Activated CD4-positive, alpha-beta T cell treated with anti-CD3 and anti-CD28 coated beads, Interleukin-2, Interleukin-4, amounts not matched to agents 100 ng/mL and 50 ng/mL, durations not matched to agents 16 hours and 8 hours (primary cell): Measurements from ENCODE around the gene CSTF2T.

Source experiments
- DNase-seq: peaks from one replicate; pipeline ENCODE4 v3.0.0-alpha.2; 2020; ENCODE audit warnings: low spot score

Gene CSTF2T

GRCh38 chr10:51699475-51700227, at the start of gene CSTF2T:
Gene CSTF2T (minus strand): TSS chr10:51699595. CDS start chr10:51699549, 46 bp downstream.
- DNase-seq = peak; percentile 94

- DNase-seq = no peak
Measured at GRCh38 chr10:51748959-51749358, 49.6 kb upstream of the CSTF2T start.

DNA sequence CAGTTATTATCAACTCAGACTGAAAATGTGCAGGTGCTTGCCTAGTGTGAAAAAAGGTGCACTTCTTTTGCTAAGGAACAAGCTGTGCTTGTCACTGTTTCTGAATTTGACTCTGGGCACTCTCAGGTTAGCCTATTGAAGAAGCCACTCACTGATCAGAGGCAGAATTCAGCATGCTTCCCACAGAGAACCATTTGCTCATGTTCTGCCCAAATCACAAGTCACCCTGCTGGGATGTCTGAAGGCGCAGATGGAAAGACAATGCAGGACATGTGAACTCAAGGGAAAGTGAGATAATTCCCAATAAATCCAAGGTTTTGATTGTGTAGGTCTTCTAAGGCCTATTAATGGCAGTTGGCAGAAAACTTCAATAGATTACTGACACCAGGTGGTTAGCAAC, 47.8 kb upstream of the CSTF2T start:
- no peak for DNase-seq

GRCh38 chr10:51745397-51745796, 46.0 kb upstream of the CSTF2T start:
- DNase-seq = no peak

GRCh38 chr10:51744235-51745000, 45.0 kb upstream of the CSTF2T start:
- no peak for DNase-seq

- DNase-seq = no peak
Measured at GRCh38 chr10:51743146-51743545, 43.8 kb upstream of the CSTF2T start.

- DNase-seq = no peak
Measured at GRCh38 chr10:51733057-51733456, 33.7 kb upstream of the CSTF2T start.

GRCh38 chr10:51729822-51730555, 30.6 kb upstream of the CSTF2T start:
- no peak for DNase-seq

GRCh38 chr10:51724038-51724437, 24.6 kb upstream of the CSTF2T start:
- DNase-seq = no peak

DNA sequence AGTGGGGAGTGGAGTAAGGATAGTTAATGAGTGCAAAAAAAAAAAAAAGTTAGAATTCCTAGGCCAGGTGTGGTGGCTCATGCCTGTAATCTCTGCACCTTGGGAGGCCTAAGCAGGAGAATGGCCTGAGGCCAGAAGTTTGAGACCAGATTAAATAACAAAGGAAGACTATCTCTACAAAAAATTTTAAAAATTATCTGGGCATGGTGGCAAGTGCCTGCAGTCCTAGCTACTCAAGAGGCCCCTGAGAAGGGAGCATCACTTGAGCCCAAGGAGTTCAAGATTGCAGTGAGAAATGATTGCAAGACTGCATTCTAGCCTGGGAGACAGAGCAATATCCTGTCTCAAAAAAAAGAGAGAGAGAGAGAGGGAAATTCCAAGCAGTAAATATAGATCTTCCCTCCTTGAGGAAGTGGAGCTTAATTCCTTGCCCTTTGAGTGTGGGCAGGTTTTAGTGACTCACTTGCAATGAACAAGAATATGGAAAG, 19.5 kb upstream of the CSTF2T start:
- no peak for DNase-seq

GRCh38 chr10:51716981-51717380, 17.6 kb upstream of the CSTF2T start:
- DNase-seq = no peak

DNA sequence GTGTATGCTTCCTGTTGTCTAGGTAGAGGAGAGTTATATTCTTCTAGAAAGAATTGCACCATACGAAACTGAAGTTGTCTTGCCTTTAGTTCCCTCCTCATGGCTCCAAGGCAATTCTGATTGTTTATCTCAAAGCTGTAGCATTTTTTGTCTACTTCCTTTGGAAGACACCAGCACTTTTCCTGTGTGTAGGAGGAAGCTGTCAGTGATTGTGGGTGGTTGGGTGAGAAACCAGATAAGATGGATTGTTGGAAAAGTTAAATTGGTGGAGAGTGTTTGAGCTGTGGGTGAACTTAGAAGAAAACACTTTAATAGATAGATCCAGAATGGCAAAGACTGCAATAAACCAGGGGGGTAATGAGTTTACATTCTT, 12.1 kb upstream of the CSTF2T start:
- DNase-seq = no peak

DNA sequence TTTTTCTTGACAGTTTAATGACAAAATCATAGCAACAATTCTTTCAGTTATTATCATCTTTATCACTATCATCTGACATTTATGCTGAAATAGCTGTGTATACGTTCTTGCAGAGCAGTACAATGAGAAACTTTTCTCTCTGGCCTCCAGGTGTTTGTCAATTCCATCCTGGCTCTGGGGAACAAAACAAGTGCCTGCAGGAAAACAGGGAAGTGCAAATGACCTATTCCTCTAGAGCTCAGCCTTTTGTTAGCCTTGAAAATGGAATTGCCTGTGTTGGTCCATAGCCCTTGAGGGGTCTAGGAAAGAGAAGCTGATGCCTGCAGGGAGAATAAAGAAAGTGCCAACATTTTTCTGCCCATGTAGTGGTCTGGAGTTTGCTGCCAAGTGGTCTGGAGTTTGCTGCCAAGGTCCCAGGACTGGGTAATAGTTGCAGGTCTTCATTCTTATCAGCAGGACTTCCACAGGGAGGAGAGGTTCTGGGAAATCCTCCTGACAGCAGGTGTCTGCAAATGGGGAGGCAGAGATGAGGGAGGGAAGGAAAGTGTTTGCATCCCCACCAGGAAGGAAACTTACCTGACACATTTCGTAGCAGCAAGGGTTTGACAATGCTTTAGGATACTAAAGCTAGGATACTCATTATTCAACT, 10.1 kb upstream of the CSTF2T start:
- DNase-seq = no peak

DNA sequence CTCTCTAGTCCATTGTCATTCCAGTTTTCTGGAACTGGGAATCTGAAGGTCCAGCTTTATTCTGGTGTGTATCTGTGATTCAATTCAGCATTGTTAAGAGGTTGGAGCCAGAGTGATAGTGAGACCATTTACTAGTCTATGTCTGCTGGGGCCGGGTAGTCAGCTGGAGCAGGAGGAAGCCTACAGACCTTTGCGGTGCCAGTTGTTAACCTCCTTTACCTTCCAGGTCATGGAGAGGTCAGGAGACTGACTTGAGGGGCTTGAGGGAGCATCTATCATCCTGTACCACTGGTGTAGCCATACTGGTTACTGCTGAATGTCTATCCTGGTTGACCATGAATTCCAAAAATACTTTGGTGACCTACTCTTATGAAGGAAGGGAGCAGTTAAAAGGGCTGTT, 9.2 kb upstream of the CSTF2T start:
- no peak for DNase-seq

- DNase-seq = no peak
Measured at GRCh38 chr10:51707821-51708424, 8.5 kb upstream of the CSTF2T start.

GRCh38 chr10:51707392-51707791, 8.0 kb upstream of the CSTF2T start:
- DNase-seq = no peak

DNA sequence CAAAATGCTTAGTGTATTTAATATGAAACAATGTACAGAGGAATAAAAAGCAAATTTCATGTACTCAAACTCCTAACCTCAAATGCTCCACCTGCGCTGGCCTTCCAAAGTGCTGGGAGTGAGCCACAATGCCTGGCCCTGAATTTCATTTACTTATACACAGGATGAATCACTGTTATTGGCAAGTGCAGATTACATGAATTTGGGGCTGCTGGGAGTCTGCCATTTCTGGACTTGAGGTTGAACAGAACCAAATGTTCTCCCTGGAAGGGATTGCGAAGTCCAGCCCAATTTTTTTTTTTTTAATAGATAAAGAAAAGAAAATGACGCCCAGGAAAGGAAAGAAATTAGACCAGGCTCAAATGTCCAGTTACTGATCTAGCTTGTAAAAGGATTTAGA, 6.8 kb upstream of the CSTF2T start:
- DNase-seq = no peak

GRCh38 chr10:51705774-51706173, 6.4 kb upstream of the CSTF2T start:
- no peak for DNase-seq

- DNase-seq = no peak
Measured at GRCh38 chr10:51700228-51700817, 928 bp upstream of the CSTF2T start.

DNA sequence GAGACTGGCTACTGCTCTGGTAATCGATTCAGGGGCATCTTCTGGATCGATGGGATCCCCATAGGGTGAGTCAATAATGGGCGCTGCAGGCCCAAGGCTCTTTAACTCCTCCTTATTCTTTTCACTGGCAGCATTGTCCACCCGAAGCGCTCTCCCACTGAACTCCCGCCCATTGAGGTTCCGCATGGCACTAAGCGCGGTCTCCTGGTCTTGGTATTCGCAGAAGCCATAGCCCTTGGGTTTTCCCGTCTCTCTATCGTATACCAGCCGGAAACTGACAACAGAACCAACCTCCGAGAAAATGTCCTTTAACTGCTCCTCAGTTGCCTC, 285 bp downstream of the CSTF2T start:
- no peak for DNase-seq

DNA sequence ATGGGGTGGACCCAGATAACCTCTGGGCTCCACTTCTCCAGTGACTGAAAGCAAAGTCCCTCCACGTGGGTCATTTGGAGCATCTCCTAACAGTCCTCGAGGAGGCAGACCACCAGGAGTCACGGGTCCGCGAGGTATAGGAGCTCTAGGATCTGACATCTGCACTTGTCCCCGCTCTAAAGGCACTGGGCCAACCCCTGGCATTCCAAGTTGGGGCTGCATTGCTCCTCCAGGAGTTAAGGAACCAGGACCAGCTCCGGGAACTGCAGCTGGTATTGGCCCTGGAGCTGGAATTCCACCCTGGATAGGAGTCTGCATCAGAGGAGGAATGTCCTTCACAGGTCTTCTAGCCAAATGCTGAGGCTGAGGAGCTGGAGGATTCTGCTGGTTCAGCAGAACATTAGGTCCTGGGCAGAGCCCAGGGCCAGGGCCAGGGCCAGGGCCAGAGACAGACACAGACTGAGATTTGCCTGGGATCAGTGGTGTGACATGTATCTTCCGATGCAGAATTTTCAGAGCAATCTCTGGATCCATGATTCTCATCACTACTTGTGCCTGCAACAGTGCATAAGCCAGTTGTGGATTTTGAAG, 827 bp downstream of the CSTF2T start:
- DNase-seq = no peak
